H1 (cell line): ENCODE measurements around the gene FANCI. TPM values are rescaled to one million over a fixed set of nuclear protein-coding genes. Genes with fewer than 3 reads are reported as not detected.
A peak's percentile ranks its signal among the peaks of the same experiment; 100 is the strongest.

Experiments
- BCL11A ChIP-seq, 2 experiments: IDR thresholded peaks; one replicate each; pipeline ENCODE4 v1.6.1; 2011; ENCODE audit warnings: low read depth in 2 of 2, low read length in 2 of 2, mild to moderate bottlenecking in 2 of 2
- JUND ChIP-seq: IDR thresholded peaks from 2 replicates; pipeline ENCODE4 v1.6.1; 2011; ENCODE audit warnings: mild to moderate bottlenecking, improper control_type of control experiment, low read length
- KDM1A ChIP-seq: fragments of 200-600, 300-600 bp; sonication (generic); IDR thresholded peaks from 2 replicates; pipeline ENCODE4 v1.7.1; 2016; ENCODE audit warnings: mild to moderate bottlenecking, low read length, borderline replicate concordance
- NANOG ChIP-seq: IDR thresholded peaks from 2 replicates; pipeline ENCODE4 v1.6.1; 2011; ENCODE audit warnings: low read length, low read depth, mild to moderate bottlenecking, inconsistent platforms; ENCODE audit not compliant: insufficient read depth, poor library complexity, severe bottlenecking
- PHF8 ChIP-seq: fragments of 200-600 bp; sonication (generic); conservative IDR thresholded peaks from 2 replicates; pipeline ENCODE4 v1.7.1; 2012; ENCODE audit warnings: low read depth, mild to moderate bottlenecking, inconsistent platforms, low read length, moderate library complexity
- RBBP5 ChIP-seq: IDR thresholded peaks from 2 replicates; pipeline ENCODE4 v1.7.1; 2012; ENCODE audit warnings: low read depth, mild to moderate bottlenecking, inconsistent platforms, low read length, moderate library complexity, borderline replicate concordance
- RFX5 ChIP-seq: IDR thresholded peaks from 2 replicates; pipeline ENCODE4 v1.6.1; 2011; ENCODE audit warnings: low read depth, low read length, improper control_type of control experiment, borderline replicate concordance
- RNF2 ChIP-seq: fragments of 200-900, 300-1000 bp; sonication (generic); IDR thresholded peaks from 2 replicates; pipeline ENCODE4 v1.7.1; 2016; ENCODE audit warnings: borderline replicate concordance, low read depth, mild to moderate bottlenecking, antibody characterized with exemption, low read length; ENCODE audit not compliant: poor library complexity, severe bottlenecking; ENCODE audit errors: missing control alignments
- SP1 ChIP-seq: IDR thresholded peaks from 2 replicates; pipeline ENCODE4 v1.6.1; 2011; ENCODE audit warnings: low read depth, low read length
- SP2 ChIP-seq: IDR thresholded peaks from 2 replicates; pipeline ENCODE4 v1.6.1; 2012; ENCODE audit warnings: mild to moderate bottlenecking, low read length, inconsistent platforms
- USF2 ChIP-seq: IDR thresholded peaks from 2 replicates; pipeline ENCODE4 v1.6.1; 2011; ENCODE audit warnings: low read length, improper control_type of control experiment
- polyA plus RNA-seq, 7 experiments: library from polyadenylated mRNA; depleted of rRNA in 3 of 7; stranded (reverse) in 5 of 7; unstranded in 2 of 7; fragments of >200 nt in 5 of 7; fragments of 200-250 nt in 2 of 7; gene quantifications; 1 replicate in 5 of 7; 2 replicates in 1 of 7; 4 replicates in 1 of 7; pipeline versions ENCODE4 v1.2.1 to v1.2.3, GENCODE V29; 2011 to 2013; ENCODE audit warnings: missing spikeins in 2 of 7, mixed read lengths in 2 of 7
- total RNA-seq: library from RNA; stranded (reverse); fragmentation: NEBNext Ultra II Directional; extraction: Animal tissue kit (Norgen Biotek cat#: 25700); gene quantifications from 2 replicates; pipeline ENCODE4 v1.2.1, GENCODE V29; 2021

FANCI gene
- total and polyA plus RNA-seq, 2 of the 8 experiments (the other 6 are each of a cell fraction or from before 2014, with no cell fraction given) = 37.8 to 115 TPM

- TF ChIP-seq SP2 (no peak), RFX5 (no peak), RBBP5 (no peak), SP1 (no peak), JUND (no peak), BCL11A (IDR thresholded peaks at IDR 0.05; ENCODE audit: low read depth in 2 of 2, low read length in 2 of 2) (no peak), PHF8 (no peak), RNF2 (peak; percentile 44), NANOG (no peak), USF2 (no peak), KDM1A (no peak)
These were observed 117.8 kb downstream of the FANCI start (continued) for GRCh38 chr15:89361451-89362202.
